ENCODE data around the gene UCK2. TPM values are rescaled to one million over a fixed set of nuclear protein-coding genes. Genes with fewer than 3 reads are reported as not detected.

UCK2 gene
- total and polyA plus RNA-seq, 2 of the 8 experiments (the other 6 are each of a cell fraction or from before 2014, with no cell fraction given) = 103 to 109 TPM

DNA sequence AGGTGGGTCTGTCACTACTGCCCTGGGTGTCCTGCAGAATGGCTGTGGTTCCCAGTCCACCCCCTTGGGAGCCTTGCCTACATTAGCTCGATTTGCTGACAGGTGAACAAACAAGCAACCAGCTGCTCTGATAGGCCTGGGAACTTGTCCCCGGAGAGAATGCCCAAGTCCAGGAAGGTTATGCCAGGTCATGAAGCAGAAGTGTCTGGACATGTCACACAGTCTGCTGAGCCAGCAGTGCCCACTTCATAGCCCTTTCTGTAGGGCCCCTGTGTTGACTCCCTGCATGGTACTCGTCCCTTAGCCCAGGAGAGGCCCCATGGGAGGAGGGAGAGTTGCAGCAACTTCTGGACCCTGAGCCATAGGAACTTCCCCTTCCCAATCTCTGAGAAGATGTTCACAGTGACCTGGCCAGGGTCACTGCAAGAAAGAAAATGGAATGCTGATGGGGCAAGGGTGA lies 31.0 kb downstream of the UCK2 start:
- no peak overlapping the region for H4K8ac ChIP-seq (ENCODE audit: extremely low read depth, insufficient read depth, low read length)
- no peak overlapping the region for H2BK120ac ChIP-seq (replicated peaks; ENCODE audit: low read depth, low read length)
- no peak overlapping the region for H2BK12ac ChIP-seq (ENCODE audit: low read depth, low read length)
- H3K36me3 ChIP-seq (ENCODE audit: control insufficient read depth in 2 of 4, insufficient read depth in 4 of 4, low read length in 3 of 4) = no peaks in the 10 kb centered on the region; a peak in 1 of 8 replicates
- H3K4me3 ChIP-seq (ENCODE audit: extremely low read depth in 1 of 4, insufficient read depth in 2 of 4, low read depth in 3 of 4, low read length in 4 of 4) = no peak overlapping the region
- H3K23ac ChIP-seq (ENCODE audit: insufficient read length) = no peak overlapping the region
- H3K4me2 ChIP-seq (ENCODE audit: insufficient read depth in 1 of 2, low read depth in 2 of 2, low read length in 2 of 2) = no peak overlapping the region; a peak in 1 of 4 replicates
- no peak overlapping the region for H4K5ac ChIP-seq (ENCODE audit: insufficient read length, low read depth, low read length)
- no peaks in the 10 kb centered on the region for H3K9me3 ChIP-seq (ENCODE audit: insufficient read depth in 2 of 2, low read depth in 1 of 2, low read length in 1 of 2)
- POLR2A ChIA-PET (ENCODE audit: partially characterized antibody) = no interaction called here
- peaks cover 32% of the 10 kb centered on the region for H3K79me1 ChIP-seq (ENCODE audit: low read depth, low read length)
- H2BK15ac ChIP-seq (ENCODE audit: low read length) = no peak overlapping the region
- no peak overlapping the region for H3K4ac ChIP-seq (replicated peaks; ENCODE audit: insufficient read length, low read depth, low read length)
- DNase-seq (ENCODE audit: low read depth in 1 of 2, low spot score in 2 of 2) (no peak), FAIRE-seq (no peak)
- no peak overlapping the region for H4K91ac ChIP-seq (replicated peaks; ENCODE audit: insufficient read length, low read length)
- H2AFZ ChIP-seq (ENCODE audit: low read length) = no peak overlapping the region
- 84% methylated on average over 3 of the region's 3 CpGs; no CpG with 5 or more reads in 1 of the 2 experiments for WGBS, 2 experiments (ENCODE audit: extremely low coverage in 1 of 2, insufficient coverage in 1 of 2, insufficient read length in 1 of 2, insufficient replicate concordance in 2 of 2, low coverage in 1 of 2, low lambda C conversion rate in 2 of 2, missing lambda C conversion rate in 1 of 2)
- H3K14ac ChIP-seq (ENCODE audit: insufficient read length) = no peak overlapping the region
- peaks cover 44 to 66% of the 10 kb centered on the region in 2 experiments for H4K20me1 ChIP-seq (replicated peaks in 1 of 2; ENCODE audit: control insufficient read depth in 1 of 2, insufficient read depth in 2 of 2, low read length in 2 of 2)
- H3K79me2 ChIP-seq (ENCODE audit: control insufficient read depth in 1 of 2, insufficient read depth in 2 of 2, low read length in 2 of 2) = peaks cover 50 to 98% of the 10 kb centered on the region in 2 experiments
- no peak overlapping the region for H3K56ac ChIP-seq (replicated peaks; ENCODE audit: insufficient read length, low read depth, low read length)
- H3K4me1 ChIP-seq (replicated peaks in 1 of 4; ENCODE audit: control insufficient read depth in 3 of 4, insufficient read depth in 4 of 4, low read length in 3 of 4) = peaks cover 4 to 34% (median 27%) of the 10 kb centered on the region in 4 experiments
- H3K27ac ChIP-seq (ENCODE audit: low read depth, low read length) = no peak overlapping the region
- H2BK20ac ChIP-seq (ENCODE audit: low read length) = no peak overlapping the region
- no peaks in the 10 kb centered on the region for H3K27me3 ChIP-seq (replicated peaks in 1 of 4; ENCODE audit: control insufficient read depth in 3 of 4, extremely low read depth in 1 of 4, insufficient read depth in 3 of 4, low read length in 3 of 4)
- H3K18ac ChIP-seq (ENCODE audit: extremely low read depth, low read length) = no peak overlapping the region
- CTCF ChIA-PET (ENCODE audit: partially characterized antibody) = no interaction called here
- no peak overlapping the region for H3K9ac ChIP-seq (replicated peaks in 1 of 4; ENCODE audit: extremely low read depth in 1 of 4, low read depth in 3 of 4, low read length in 3 of 4)
- H2AK5ac ChIP-seq (ENCODE audit: low read depth, low read length) = no peak overlapping the region
- H3K23me2 ChIP-seq (ENCODE audit: low read depth, low read length) = no peaks in the 10 kb centered on the region
- peak overlapping the region; percentile 46 for H2BK5ac ChIP-seq (ENCODE audit: low read depth, low read length)
- no peak for TF ChIP-seq KDM1A (IDR thresholded peaks at IDR 0.05; ENCODE audit: borderline replicate concordance, low read length)
- TF ChIP-seq NANOG (IDR thresholded peaks at IDR 0.05; ENCODE audit: insufficient read depth, low read depth, low read length, poor library complexity, severe bottlenecking) = no peak
- TF ChIP-seq TEAD4 (IDR thresholded peaks at IDR 0.05; ENCODE audit: low read depth, low read length) = no peak
- TF ChIP-seq, protein P1, sequence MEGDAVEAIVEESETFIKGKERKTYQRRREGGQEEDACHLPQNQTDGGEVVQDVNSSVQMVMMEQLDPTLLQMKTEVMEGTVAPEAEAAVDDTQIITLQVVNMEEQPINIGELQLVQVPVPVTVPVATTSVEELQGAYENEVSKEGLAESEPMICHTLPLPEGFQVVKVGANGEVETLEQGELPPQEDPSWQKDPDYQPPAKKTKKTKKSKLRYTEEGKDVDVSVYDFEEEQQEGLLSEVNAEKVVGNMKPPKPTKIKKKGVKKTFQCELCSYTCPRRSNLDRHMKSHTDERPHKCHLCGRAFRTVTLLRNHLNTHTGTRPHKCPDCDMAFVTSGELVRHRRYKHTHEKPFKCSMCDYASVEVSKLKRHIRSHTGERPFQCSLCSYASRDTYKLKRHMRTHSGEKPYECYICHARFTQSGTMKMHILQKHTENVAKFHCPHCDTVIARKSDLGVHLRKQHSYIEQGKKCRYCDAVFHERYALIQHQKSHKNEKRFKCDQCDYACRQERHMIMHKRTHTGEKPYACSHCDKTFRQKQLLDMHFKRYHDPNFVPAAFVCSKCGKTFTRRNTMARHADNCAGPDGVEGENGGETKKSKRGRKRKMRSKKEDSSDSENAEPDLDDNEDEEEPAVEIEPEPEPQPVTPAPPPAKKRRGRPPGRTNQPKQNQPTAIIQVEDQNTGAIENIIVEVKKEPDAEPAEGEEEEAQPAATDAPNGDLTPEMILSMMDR (IDR thresholded peaks at IDR 0.05; ENCODE audit: control extremely low read depth in 1 of 3, insufficient read depth in 1 of 3, low read depth in 1 of 3, low read length in 3 of 3) = no peak
- TF ChIP-seq CBX5 (IDR thresholded peaks at IDR 0.05; ENCODE audit: low read depth, low read length) = no peak
- TF ChIP-seq RFX5 (IDR thresholded peaks at IDR 0.05; ENCODE audit: borderline replicate concordance, low read depth, low read length) = no peak
- no peak for TF ChIP-seq GTF2F1 (IDR thresholded peaks at IDR 0.05; ENCODE audit: borderline replicate concordance, low read depth, low read length)
- TF ChIP-seq POU5F1 (IDR thresholded peaks at IDR 0.05; ENCODE audit: low read depth, low read length) = no peak
- no peak for TF ChIP-seq PHF8 (conservative IDR thresholded peaks at IDR 0.05; ENCODE audit: low read depth, low read length)
- TF ChIP-seq KDM4A (IDR thresholded peaks at IDR 0.05; ENCODE audit: low read depth, low read length, severe bottlenecking) = no peak
- no peak for TF ChIP-seq BCL11A (IDR thresholded peaks at IDR 0.05; ENCODE audit: low read depth in 2 of 2, low read length in 2 of 2)

All from H1 (cell line).